ENCODE data around the gene USF1. TPM values are rescaled to one million over a fixed set of nuclear protein-coding genes. Genes with fewer than 3 reads are reported as not detected.

The USF1 gene
- total RNA-seq, 4 donors from 2014 or later: 44.8 to 87.5 (median 61.4) TPM

DNA sequence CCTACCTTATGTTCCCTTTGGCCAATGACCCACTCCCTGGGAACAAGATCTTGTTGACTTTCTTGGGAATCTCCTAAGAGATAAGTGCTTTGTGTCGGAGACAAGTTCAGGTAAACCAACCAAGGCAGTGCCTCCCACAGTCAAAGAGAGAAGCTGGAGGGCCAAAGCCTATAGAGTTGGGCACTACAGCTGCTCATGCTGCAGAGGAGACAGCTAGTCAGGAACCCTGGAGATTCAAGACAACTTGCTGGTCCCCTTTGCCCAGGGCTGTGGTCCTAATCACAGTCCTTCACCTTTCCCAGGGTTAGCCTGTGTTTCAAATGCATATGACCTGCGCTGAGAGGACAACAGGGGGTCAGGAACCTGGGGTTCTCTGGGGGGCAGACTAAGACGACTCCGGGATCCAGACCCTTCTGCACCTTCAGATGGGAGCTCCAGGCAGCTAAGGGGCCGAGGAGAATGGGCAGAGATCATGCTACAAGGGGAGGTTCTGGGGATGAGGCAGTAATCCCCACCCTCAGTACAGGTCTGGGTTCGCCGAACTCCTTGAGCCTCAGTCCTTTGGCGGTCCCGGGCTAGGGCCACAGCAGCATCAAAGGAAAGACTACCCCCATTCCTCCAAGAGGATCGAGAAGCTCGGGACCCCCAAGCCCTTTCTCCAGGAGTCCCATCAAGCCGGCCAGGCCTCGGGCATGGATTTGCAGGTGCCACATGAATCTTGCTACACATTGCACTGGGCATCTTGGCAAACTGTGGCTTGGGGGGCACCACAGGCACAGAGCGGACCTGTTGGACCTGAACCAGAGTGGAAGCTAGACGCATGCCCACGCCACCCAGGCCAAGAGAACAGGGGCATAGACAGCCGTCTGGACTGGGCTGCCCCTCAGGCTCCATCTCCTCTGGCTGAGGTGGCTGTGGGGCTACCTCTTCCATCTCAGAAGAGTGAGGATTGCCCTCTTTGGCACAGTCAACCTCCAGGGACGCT is 2.0 kb upstream of the USF1 start:
- TF ChIP-seq, protein P1, sequence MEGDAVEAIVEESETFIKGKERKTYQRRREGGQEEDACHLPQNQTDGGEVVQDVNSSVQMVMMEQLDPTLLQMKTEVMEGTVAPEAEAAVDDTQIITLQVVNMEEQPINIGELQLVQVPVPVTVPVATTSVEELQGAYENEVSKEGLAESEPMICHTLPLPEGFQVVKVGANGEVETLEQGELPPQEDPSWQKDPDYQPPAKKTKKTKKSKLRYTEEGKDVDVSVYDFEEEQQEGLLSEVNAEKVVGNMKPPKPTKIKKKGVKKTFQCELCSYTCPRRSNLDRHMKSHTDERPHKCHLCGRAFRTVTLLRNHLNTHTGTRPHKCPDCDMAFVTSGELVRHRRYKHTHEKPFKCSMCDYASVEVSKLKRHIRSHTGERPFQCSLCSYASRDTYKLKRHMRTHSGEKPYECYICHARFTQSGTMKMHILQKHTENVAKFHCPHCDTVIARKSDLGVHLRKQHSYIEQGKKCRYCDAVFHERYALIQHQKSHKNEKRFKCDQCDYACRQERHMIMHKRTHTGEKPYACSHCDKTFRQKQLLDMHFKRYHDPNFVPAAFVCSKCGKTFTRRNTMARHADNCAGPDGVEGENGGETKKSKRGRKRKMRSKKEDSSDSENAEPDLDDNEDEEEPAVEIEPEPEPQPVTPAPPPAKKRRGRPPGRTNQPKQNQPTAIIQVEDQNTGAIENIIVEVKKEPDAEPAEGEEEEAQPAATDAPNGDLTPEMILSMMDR (IDR thresholded peaks at IDR 0.05): no peak
- ATAC-seq (ENCODE audit: low FRiP score) (no peak), DNase-seq (ENCODE audit: low spot score) (no peak)

DNA sequence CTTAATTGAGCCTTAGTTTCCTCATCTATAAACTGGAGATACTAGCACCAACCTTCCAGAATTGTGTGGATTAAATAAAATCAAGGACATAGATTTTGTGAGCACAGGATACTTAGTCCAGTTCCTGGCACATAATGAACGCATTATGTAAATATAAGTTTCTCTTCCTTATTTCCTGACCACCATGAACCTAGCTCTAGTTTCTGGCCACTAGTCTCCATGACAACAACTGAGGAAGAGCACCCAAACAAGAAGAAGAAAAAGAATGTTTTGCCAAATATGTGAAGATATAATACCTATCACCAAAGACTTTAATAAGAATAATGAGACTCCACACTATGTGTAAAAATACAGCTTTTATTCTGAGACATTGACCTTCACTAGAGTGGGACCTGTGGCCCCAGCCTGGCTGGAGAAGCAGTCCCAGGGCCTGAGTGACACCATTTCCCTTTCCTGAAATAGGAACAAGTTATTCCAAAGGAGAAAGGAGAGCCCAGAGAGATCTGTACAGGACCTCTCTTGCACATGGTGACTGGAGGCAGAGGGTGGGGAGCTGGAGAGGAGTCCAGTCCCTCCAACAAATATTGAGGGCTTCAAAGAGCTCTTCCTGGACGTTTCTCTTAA is 940 bp upstream of the USF1 start:
- ATAC-seq (ENCODE audit: low FRiP score) (no peak), DNase-seq (ENCODE audit: low spot score) (no peak)
- TF ChIP-seq, protein P1 (IDR thresholded peaks at IDR 0.05): no peak

DNA sequence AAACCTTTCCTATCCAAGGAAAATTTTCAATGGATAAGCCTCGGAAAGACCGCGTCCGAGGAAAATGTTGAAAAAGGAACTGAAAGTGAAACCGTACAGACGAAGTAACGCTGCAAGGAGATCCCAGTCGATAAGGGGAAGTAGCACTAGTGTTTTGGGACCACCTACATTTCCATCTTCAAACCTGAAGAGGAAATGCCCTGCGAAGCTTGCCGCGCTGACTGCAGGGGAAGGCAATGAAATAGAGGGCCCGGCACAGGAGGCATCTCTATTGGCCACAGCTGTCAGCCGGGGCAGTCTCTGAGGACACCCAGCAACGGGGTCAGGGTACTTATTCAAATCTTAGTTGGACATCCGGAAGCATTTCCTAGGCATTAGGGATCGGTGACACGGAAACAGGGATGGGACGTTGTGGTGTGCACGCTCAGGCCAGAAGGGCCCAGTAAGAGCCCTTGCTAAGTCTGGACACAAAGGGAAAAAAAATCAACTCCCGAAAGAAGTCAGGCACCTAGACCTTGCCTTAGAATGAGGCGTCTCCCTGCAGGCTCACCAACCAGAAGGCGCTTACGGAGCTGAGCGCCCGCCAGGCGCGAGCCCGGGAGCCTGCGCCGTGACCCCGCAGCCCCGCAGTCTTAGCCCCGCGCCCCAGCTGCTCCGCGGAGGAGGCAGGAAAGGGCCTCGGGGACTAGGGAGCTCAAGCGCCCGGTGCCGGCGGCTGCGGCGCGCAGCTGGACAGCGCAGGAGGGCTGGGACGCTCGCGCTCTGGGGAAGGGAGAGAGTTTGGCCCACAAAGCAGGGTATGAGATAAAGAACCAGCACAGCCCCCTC is 655 bp downstream of the USF1 start:
- ATAC-seq (ENCODE audit: low FRiP score): peak; percentile 60
- TF ChIP-seq, protein P1 (IDR thresholded peaks at IDR 0.05): no peak
- DNase-seq (ENCODE audit: low spot score): no peak

DNA sequence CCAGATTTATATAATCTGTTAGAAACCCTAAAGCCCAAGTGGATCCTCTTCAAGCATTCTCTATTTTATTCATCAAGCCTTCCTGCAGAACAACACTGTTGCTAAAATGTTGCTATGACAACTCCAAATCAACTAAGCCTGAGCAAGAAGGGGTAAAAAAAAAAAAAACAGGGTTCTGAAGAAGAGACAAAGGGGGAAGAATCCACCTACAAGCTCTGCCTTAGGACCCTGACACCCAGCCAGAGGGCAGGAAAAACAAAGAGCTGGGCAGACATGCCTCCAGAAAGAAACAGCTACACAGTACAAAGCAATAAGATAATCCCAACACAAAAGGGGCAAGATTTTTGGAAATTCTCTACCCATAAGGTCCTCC is 1.3 kb downstream of the USF1 start:
- TF ChIP-seq, protein P1 (IDR thresholded peaks at IDR 0.05): no peak
- ATAC-seq (ENCODE audit: low FRiP score) (no peak), DNase-seq (ENCODE audit: low spot score) (no peak)

DNA sequence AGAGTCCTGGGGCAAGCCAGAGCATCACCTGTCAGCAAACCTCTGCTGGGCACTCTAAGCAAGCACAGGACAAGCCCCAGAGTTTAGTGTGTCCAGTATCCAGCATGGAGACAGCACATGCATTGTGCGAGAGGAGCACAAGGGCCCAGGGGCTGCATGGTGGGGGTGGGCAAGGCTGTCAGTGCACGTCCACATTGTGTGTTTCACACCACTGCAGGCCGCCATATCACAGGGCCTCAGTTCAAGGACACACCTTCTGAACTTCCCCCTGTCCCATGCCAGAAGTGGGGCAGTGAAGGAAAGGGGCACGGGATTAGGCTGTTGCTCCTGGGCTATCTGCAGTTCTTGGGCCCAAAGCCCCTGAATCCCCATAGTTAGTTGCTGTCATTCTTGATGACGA is 6.2 kb downstream of the USF1 start:
- TF ChIP-seq, protein P1 (IDR thresholded peaks at IDR 0.05): no peak
- DNase-seq (ENCODE audit: low spot score): no peak
- ATAC-seq (ENCODE audit: low FRiP score): no peak

DNA sequence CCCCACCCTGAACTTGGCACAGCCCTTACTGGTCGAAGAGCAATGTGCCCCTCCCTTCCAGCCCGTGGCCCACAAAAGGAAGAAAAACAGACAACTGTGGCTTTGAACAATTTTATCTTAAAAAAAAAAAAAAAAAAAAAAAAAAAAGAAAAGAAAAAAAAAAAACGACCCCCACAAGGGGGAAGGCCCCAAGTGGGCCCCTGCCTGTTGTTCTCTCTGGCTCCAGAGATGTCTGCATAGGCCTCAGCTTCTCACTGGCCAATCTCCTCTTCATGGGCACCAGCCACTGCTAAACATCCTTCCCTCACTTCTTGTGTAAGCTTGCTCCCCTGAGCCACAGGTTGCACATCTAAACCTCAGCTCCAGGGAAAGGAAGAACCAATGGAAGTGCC is 6.6 kb downstream of the USF1 start:
- ATAC-seq (ENCODE audit: low FRiP score) (no peak), DNase-seq (ENCODE audit: low spot score) (no peak)
- TF ChIP-seq, protein P1 (IDR thresholded peaks at IDR 0.05): no peak
